Amygdala (tissue), 56 donors: ENCODE results near the gene MYO1D.

ENCODE experiments used
- DNase-seq, 56 donors: peaks; one replicate each; lab custom pipeline; 2025; lab: John Stamatoyannopoulos, UW

The MYO1D gene

DNA sequence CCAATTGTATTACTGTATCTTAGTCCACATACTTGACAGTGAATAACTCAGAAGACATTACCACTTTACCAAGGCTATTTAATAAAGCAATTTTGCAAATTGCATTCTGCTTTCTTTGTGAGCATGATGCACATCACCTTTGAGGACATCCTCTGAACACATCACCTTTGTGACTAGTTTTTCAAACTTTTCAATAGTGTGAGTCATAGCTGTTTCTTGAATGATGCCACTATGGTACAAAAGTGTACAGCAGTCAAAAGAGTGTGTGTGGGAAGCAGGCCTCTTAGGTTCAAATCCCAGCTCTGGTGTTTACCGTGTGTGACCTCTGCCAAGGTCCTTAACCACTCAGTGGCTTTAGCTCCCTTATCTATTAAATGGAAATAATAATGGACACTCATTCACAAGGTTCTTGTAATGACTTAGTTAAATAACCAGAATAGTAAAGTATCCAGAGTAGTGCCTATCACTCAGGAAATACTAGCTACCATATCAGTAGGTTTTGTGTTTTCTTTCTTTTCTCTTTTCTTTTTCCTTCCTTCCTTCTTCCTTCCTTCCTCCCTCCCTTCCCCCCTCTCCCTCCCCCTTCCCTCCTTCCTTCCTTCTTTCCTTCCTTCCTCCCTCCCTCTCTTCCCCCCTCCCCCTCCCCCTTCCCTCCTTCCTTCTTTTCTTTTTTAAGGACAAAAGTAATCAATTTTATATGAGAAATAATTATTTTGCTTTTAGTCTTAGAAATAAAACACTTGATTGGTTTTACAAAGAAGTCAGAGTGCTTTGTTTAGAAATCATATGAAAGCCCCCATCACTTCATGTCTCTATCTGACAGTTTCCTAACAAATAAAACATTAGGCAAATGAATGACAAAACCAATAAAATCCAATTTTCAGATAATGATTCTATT lies 178.9 kb downstream of the MYO1D start:
- no peak for DNase-seq

DNA sequence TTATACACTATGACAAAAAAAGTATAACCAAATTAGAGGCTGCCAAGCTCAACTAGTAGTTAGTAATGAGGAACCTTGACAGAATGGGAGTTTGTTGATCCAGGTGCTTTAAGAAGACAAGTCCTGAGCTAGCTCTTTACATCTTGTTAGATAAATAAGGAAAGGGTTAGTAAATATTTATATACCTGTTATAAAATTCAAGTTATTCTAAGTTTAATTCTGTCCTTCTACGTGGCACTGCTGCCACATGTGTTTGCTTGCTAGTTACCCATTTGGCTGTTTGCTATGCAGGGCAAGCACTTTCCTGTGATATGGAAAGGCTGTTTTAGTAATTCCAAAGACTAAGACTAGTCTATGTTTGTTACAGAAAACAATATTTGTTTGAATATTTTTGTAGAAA lies 180.5 kb downstream of the MYO1D start:
- no peak for DNase-seq

DNA sequence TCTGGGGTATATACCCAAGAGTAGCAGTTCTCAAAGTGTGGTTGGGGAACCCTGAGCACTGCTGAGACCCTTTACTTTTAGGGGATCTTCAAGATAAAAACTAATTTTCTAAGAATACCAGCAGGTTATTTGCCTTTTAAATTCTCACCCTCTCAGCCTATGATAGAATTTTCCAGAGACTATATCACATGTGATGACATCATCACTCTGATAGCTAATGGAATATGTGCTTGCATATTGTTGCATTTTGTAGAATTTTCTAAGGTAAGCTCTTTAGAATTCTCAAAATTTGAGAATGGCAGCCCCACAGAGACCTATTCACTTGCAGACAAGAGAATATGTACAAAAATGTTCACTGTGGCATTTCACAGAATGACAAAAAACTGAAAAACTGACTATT lies 181.1 kb downstream of the MYO1D start:
- no peak for DNase-seq

DNA sequence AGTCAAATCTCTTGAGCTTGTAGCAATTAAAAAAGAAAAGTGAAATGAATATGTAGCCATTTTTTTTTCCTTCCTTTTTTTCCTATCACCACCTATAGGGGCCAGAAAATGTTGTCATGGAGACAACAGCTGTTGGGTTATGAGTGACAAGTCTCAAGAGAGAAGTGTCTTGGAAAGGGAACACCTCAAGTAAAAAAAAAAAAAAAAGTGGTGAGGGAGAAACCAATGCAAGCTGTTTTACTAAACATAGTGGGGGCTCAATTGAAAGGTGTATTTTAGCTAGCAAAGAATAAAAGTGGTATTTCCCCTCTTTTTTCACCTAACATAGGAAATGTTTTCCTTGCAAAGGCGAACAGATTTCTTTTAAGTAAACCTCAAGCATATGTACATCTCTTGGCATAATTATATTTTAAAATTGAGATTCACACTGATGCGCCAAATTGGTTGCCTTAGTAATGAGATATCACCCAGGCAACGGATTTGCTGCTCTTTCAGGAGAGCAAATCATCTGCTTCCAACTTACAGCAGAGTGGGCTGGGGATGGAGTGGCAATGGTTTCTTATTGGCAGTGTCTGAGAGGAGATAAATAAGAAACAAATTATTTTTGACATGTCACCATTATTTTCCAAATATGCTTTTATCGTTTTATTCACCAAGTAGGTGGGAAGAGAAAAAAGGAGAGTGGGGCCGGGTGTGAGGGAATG lies 183.6 kb downstream of the MYO1D start:
- peak in 12 of 56 donors; percentile 2 to 59 (median 22) for DNase-seq

DNA sequence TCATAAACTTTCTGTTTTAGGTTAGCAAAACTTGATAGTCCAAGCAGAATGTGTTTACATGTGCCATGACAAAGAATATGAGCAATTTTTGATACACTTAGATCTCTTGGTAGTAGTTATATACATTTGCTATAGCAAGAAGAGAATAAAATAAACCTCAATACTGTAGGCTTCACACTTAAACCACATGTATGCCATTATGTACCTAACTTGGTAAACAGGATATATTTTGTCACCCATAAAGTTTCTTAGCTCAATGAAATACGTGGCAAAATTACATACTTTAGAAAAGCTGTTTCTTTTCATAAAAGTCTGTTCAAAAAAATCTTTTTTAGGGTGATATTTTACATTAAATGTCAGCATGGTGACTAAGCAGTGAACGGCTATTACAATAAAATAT lies 184.7 kb downstream of the MYO1D start:
- DNase-seq: no peak

DNA sequence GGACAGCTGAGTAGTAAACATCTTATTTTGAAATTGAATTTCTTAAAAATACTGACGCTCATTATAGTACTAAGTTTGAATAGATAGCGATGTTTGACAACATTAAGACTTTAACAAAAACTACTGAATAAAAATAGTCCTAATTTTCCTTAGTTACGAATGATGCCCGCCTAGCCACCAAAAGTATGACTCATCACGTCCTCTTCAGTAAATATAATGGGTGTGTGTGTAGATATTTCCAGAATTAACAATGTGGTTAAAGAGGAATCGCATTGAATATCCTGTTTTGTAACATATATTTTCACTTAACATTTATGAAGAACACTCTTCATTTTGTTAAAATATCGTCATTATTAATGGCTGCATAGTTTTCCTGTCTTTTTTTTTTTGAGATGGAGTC lies 187.6 kb downstream of the MYO1D start:
- DNase-seq: no peak

DNA sequence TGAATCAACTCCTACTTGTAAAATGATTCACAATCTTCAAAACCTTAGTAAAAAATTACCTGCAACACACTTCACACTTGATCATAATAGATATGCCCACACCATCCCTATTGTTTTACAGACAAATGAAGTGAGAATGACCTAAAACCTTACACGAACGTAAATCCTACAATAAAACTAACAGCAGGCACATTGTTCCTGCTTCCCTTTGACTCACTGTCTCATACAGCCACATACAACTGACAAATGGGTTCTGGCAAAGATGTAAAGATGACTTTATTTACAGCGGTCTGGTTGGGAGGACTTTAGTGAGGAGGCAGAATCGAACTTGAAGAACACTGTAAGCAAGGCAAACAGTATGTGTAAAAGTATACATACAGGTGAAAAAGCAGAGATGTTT lies 188.7 kb downstream of the MYO1D start:
- DNase-seq: no peak

DNA sequence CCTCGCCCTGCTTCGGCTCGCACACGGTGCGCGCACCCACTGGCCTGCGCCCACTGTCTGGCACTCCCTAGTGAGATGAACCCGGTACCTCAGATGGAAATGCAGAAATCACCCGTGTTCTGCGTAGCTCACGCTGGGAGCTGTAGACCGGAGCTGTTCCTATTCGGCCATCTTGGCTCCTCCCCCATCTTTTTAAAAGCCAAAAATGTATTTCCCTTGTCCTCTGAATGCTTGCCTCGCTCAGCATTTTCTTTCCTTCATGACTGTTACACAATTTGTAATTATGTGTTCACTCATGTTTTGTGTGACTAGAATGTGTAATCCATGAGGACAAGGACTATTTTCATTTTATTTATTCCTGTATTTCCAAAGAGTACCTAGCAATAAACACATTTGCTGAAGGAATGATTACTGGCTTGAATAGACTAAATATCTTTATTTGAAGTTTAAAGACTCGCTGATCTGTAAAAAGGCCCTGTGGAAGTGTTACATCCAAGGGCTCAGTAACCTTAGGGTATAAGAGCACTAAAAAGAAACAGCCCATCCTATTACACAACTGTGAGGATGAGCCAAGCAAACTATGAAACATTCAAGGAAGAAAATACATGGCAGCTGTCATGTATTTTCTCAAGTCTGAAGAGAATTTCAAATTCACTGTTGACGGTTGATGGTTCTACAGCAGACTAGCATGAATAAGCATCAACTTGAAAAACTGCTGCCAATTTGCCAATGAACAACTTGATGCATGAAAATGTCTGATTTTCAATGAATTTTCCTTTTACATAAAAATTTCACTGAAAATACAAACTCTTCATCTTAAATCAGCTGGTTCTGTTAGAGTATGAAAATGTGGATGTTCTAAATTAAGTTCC lies 192.6 kb downstream of the MYO1D start:
- no peak for DNase-seq

DNA sequence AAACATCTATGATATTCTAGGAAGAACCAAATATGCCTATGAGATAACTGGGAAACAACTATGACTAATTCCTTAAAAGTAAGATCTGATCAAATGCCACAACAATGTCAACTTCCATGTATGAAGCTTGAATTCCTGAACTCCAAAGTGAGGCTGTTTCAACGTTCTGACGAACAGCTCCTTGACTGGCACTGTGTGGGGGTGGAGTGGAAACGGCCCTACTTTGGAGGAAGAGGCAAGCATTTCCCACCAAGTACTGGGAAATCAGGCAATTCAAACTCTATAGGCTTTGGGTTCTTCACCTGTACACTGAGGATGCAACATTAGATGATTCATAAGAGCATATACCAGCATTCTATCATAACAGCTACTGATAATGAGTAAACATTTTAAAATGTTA lies 203.0 kb downstream of the MYO1D start:
- no peak for DNase-seq

DNA sequence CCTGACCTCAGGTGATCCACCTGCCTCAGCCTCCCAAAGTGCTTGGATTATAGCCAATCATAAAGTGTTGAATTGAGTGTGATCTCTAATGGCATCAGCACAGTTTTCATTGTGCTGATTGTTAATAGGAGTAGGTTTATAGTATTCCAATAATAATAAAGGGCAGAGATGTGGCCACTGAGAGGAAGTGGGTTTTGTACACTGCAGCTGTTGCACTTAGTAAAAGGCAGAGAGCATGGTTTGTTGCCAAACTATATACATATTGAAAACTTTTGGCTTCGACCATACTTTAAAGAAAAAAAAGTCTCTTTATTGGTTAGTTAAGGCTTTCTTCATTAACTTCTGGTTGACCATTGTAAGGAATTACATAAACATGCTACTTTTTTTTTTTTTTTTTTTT lies 204.2 kb downstream of the MYO1D start:
- DNase-seq: no peak

DNA sequence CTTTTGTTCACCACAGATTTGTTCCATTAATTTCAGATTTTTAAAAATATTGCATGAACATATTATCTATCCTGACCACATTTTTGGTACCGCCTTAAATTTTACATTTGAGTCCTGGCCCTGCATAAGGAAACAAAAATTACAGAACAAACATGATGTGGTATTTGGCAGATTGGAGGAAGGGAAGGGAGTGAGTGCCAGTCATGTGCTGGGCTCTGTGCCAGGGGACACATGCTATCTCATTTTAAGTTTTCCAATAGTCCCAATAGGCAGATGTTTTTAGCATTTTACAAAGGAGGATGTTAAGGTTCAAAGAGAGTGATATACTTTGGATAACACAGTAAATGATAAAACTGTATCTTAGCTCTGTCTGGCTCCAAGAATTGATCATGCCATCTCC lies 205.0 kb downstream of the MYO1D start:
- peak in 3 of 56 donors; percentile 3 to 12 (median 7) for DNase-seq

DNA sequence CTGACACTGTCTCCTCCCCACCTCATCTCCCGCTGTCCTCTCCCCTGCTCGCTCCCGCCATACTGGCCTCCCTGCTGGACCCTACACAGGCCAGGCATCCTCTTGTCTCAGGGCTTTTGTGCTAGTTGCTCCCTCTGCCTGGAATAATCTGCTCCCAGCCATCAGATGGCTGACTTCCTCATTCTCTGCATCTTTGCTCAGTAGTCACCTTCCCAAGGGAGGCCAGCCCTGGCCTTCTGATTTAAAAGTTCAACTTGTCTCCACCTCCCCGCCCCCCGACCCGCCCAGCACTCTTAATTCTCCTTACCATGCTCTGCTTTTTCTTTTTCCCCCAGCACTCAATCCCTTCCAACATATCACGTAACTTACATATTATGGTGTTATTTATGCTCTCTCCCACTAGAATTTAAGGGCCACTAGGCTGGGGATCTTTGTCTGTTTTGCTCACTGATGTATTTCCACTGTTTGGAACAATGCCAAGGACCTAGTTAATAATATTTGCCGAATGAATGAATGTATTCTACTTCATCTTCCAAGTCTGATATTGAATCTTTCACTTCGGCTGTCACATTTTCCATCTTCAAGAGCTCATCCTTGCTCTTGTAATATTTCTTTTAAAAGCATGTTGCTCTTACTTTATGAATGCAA lies 211.9 kb downstream of the MYO1D start:
- no peak for DNase-seq

DNA sequence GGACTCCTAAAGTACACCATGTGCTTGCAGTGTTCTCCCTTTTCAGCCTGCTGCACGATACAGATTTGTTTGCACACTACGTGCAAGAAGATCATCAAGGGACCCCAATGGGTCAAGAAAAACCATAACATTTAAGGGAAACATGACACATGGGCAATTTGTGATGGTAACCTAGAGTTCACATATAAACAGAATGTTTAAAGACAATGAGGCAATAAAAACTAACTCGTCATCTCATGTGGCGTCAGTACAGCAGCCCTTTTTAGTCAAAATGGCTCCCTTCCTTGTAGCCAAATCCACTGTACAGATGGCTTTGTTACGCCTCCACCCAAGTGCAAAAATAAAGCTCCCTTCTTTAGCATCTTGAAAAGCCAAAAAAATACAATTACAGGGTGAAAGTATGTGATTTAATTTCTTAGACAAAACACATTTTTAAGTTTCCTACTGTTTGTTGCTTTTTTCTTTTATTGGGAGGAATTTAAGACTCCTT lies 216.4 kb downstream of the MYO1D start:
- DNase-seq: peak in 2 of 56 donors; percentile 7 to 23

DNA sequence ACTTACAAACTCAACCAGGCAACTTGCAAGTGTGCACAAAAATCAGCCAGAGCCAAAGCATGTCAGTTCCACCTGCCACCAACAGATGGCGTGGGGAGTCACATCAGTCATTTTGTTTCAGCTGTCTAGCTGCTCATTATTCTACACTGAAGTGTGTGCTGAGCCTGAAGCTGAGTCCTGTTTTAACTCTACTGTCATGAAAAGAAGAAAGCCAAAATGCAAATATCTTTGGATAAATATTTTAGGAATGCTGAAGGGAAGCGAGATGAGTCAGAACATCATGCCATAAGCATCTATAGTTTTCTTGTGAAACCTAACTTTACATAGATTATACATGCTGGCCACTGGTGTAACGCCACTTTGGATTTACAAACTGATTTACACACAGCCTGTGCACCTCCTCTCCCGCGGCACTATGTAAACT lies 217.5 kb downstream of the MYO1D start:
- DNase-seq: peak in 53 of 56 donors; percentile 7 to 94 (median 61)

DNA sequence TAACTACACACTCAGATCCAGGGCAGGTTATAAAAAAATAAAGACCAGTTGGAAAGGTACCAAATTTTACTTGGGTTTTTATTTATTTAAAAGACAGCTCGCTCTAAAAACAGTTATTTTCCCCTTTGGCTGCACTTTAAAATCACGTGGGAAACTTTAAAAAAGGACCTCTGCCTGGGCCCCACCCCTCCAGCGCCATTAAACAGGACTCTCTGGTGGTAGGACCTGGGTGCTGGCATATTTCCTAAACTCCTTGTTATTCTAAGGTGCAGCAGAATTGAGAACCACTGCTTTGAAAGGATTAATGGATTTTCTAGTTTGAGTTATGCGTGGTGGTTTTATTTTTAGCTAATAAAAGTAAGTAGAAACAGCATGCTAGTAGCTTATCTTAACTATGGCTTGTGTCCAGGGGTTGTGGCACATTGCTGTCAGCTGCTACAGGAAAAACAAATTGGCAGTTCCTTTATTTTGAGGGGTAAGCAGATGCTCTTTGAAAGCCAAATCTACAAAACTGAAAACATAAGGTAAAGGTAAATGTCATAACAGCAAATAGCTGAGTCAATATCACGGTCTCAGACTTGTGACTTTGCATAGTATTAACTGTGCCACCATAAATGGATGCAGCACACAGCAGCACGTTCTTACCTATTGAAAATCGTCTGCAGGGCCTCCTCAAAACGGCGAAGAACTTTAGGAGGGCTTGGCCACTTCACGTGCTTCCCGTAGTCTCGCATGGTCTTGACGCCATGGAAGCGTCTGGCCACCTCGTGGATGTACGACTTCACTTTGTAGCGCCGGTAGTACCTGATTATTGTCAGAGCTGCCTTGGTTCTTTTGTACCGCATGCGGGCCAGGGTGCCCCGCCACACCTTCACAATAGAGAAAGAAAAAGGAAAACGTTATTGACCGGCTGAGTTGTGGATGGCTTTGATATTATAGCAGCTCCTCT lies 218.2 kb downstream of the MYO1D start:
- peak in 1 of 56 donors; percentile 21 for DNase-seq

DNA sequence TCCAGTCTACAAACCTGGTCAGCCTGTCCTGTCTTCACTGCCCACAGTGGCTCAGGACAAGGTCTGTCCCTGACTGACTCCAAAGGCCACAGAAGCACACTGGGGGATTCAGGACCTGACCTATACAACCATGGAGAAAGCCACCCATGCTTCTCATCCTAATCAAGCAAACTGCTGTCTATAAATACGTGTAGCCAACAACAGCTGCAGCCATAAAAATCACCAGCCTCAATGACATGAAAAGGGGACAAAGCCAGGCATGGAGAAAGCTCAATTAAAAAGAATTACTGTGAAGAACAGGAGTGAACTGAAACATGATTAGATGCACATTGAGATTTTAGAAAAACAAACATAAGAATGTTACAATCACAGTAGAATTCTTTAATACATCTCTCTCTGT lies 220.0 kb downstream of the MYO1D start:
- DNase-seq: no peak

DNA sequence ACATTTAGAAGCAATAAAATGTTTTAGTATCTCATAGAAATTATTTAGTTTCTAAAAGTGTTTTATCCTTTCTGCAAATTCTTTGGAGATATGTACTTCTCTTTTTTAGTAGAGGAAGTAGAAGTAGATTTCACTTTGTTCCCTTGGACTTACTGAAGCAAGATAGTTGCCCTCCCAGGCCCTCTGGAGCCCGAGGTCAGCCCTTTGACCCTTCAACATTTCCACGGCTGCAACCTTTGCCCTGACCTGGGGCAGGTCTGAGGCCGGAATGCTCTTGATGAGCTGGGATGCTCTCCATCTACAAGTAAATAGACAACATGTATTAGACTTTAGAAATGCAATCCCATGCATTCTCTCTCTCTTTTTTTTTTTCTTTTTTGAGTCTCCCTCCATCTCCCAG lies 222.6 kb downstream of the MYO1D start:
- no peak for DNase-seq

DNA sequence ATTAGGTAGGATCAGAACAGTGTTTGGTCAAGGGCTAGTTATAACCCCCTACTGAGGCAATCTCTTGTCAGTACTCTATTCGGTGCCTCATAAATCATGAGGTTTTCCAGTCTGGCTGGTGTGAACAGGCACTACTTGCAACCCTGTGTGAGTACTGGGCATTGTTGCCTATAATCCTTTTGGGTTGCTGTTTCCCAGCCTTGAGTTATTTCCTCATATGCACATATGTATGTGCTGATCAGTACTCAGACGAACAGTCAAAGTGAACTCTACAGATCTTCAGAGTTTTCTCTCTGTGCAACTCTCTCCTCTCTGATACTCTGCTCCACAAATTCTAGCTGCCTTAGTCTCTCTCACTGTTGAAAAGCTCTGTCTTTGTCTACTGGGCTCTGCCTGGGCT lies 225.8 kb downstream of the MYO1D start:
- no peak for DNase-seq

DNA sequence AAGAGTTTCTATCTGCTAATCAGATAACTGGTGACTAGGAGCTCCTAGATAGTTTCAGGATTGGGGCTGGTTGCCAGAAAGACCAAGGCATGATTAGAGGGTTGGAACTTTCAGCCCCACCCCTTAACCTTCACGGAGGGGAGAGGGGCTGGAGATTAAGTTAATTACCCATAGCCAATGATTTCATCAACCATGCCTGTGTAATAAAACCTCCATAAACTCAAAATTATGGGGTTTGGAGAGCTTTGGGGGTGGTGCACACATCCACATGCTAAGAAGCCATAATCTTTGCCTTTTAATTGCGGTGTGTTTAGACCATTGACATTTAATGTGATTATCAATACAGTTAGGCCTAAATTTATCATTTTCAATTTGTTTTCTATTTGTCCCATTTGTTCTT lies 228.5 kb downstream of the MYO1D start:
- no peak for DNase-seq
